GM04504 (cell line): ENCODE data around the gene PGBD1.
"Not testable (repeated sequence)": the region's sequence is repeated elsewhere in the genome, so short reads cannot be mapped to it uniquely, and the experiment has no call there.

Experiments
- DNase-seq: peaks from one replicate; pipeline ENCODE4 v3.0.0-alpha.2; 2012; ENCODE audit warnings: low read depth

Gene PGBD1

DNA sequence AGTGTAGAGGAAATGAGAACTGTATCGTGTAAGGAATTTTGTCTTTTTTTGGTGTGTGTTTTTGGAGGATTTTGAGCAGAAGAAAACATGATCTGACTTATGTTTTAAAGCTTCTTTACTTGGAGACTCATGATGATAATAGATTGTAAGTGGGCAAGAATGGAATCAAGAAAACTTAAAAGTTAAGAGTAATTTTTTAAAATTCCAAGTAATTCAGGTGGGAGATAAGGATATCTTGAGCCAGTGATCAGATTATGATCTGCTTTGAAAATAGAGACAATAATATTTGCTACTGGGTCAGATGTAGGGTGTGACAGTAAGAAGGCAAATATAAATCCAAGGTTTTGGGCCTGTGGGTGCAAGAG is 13.7 kb upstream of the PGBD1 start:
- DNase-seq, result no peak

DNA sequence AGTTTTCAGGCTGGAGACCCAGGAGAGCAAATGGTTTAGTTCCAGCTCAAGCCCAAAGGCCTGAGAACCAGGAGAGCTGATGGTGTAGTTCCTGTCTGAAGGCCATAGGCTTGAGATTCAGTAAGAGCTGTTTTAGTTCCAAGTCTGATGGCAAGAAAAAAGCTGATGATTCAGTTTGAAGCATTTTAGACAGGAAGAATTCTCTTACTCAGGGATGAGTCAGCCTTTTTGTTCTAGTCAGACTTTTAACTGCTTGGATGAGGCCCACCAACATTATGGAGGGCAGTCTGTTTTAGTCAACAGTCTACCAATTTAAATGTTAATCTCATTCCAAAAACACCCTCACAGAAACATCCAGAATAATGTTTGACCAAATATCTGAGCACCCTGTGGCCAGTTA is 11.9 kb upstream of the PGBD1 start:
- peak; percentile 72 for DNase-seq

DNA sequence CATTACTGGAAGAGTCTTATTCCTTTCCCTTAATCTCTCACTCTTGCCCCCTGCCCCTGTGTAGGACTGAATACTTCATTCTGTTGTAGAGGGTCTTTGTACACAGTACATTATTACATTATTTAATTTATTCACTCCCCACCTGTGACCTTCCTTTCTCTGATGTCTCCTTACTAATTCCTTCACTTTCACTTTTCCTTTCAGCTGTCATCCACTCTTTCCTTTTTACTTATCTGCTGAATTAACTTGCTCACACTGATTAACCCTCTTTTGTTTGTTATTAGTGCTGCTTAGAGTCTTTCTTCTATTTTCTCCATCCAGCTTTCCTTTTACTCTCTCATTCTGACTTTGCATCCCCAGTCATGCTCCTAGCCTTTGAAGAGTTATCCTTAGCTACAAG is 6.5 kb upstream of the PGBD1 start:
- DNase-seq, result no peak

DNA sequence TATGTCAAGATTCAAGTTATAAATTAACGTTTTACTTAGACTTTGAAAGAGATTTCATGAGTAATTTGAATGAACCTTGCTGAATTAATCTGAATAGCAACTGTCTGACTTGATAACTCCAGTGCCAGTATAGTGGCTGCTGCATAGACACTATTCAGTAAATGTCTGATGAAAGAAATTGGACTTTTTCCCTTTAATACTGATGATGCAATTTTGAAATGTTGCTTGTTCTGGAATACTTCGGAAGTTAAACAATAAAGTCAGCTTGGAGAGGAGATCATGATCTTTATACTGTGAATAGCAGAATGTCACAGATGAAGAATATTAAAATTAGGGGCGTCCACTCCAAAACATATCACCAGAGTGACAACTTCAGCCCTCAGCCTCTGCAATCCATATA is 3.6 kb upstream of the PGBD1 start:
- DNase-seq, result no peak

DNA sequence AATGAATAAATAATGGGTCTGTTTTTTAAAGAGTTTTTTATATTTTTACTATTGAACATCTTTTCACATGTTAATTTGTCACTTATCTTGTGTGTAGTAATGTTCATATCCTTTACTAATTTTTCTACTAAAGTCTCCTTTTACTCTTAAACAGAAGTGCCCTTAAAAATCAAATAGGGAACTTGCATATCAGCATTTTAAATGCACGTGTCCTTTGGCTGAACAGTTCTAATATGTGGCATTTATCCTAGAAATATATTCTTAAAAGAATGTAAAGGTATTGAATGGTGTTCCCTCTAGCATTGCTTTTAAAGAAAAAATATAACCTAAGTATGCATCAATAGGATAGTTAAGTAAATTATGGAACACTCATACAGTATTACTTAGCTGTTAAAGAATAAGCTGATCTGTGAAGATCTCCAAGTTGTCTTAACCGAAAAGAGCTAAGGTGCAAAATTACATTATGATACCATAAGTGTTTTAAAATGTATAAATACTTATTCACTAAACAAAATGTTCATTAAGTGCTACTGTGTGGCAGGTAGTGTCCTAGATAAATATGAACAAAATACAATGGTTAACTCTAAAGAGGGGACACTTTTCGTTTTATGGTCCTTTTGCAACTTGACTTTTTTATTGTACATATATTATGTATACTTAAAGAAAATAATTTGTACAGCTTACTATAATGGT is 631 bp upstream of the PGBD1 start:
- DNase-seq, result no peak

DNA sequence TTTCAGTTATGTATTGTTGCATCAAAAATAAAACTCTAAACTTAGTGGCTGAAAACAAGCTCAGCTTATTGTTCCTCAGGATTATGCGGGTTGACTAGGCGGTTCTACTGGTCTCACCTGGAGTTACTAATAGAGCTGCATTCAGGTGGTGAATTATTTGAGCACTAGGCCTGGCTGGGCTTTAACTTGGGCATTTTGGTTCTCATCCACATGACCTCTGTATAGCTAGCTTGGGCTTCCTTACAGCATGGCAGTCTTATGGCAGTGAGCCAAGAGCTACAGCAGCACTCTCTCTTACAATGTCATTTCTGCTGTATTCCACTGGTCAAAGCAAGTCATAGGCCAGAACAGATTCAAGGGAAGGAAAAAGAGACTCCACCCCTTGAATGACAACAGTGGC is 1.6 kb downstream of the PGBD1 start:
- DNase-seq, result no peak

DNA sequence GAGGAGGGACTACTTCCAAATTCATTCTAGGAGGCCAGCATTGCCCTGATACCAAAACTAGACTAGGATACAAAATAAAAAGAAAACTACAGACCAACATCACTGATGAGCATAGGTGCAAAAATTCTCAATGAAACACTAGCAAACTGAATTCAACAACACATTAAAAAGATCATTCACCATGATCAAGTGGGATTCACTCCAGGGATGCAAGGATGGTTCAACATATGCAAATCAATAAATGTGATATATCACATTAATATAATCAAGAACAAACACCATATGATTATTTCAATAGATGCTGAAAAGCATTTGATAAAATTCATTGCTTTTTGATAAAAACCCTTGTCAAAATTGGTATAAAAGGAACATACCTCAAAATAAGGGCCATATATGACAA is 10.2 kb downstream of the PGBD1 start:
- no peak for DNase-seq

DNA sequence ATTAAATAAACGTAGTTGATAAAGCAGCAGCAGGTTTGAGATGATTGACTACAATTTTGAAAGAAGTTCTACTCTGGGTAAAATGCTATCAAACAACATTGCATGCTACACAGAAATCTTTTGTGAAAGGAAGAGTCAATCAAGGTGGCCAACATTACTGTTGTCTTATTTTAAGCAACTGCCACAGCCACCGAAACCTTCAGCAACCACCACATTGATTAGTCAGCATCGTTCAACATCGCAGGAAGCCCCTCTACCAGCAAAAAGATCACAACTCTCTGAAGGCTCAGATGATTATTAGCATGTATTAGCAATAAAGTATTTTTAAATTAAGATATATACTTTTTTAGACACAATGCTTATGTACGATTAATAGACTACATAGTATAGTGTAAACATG is 14.0 kb downstream of the PGBD1 start:
- DNase-seq, result no peak

DNA sequence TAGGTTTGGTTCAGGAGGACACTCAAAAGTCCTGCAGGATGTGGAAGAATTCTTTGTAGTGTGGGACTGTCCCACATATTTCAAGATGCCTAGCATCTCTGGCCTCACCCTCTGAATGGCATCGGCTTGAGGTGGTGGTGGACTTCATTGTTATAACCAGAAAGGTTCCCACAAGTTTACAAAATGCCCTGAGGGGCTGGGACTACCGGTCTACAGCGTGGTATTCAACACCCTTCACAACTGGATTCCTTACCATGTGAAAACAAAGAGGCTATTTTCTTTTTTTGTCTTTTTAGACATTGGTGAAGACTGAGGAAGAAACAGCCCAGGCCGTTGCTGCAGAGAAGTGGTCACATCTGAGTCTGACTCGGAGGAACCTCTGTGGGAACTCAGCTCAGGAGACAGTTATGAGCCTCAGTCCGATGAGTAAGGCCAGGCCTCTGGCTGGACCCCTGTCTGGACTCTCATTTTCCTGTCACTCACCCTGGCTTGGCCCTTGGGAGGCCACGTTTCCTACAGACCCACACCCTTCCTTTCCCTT is 15.2 kb downstream of the PGBD1 start:
- no peak for DNase-seq

DNA sequence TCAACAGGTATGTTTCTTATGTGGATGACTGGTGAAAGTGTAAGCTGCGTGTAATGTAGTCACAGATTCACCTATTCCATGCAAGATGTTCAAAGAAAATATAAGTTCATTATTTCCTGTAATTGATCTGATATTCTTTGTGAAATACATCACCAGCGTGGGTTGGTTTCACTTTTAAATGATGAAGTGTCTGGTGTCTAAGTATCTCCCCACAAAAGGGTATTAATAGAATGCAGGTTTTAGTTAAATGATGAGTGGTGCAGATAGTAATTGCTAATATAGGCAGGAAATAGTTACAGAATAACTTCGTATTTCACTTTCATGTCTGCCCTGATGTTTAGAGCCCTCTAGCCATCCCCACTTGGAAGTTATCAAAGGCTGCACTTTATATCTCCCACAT is 22.2 kb downstream of the PGBD1 start:
- DNase-seq, result no peak

DNA sequence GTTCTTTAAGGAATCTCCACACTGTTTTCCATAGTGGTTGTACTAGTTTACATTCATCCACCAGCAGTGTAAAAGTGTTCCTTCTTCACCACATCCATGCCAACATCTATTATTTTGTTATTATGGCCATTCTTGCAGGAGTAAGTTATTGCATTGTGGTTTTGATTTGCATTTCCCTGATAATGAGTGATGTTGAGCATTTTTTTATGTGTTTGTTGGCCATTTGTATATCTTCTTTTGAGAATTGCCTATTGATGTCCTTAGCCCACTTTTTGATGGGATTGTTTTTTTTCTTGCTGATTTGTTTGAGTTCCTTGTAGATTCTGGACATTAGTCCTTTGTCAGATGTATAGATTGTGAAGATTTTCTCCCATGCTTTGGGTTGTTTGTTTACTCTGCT is 25.0 kb downstream of the PGBD1 start:
- DNase-seq, result not testable (repeated sequence)

DNA sequence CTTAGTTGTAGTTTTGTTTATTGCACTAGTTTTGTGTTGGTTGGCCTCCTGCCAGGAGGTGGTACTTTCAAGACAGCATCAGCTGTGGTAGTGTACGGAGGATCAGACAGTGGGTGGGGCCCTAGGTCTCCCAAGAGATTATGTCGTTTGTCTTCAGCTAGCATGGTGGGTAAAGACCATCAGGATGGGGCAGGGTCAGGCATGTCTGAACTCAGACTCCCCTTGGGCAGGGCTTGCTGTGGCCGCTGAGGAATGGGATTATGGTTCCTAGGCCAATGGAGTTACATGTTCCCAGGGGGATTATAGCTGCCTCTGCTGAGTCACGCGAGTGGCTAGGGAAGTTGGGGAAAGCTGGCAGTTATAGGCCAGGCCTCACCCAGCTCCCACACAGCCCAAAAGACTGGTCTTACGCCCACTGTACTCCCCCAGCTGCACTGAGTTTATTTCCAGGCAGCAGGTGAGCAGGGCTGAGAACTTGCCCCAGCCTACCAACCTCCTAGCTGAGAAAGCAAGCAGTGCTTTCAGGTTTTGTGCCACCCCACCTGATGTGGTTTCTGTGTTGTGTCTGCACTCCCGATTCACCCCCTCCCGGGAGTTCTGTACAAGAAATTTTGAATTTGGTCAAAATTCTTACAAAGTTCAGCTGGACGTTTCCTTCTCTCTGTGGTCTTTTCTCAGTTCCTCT is 29.9 kb downstream of the PGBD1 start:
- DNase-seq, result no peak

DNA sequence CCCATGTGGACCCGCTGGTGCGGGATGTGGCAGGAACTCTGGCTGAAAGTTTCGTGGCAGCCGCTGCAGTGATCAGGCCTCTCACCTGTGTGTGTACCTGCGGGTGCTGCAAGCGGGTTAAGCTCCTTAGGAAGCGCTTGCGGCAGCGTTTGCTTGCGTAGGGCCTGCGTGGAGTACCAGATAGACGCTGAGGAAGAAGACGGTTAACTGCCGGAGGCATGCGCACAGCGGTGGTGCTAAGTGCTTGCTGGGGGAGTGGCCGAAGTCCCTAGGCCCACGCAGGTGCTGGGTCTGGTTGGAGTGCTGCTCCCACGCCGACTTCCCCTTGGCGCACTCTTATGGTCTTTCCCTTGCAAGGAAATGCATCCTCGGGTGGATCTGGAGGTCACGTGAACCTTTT is 31.6 kb downstream of the PGBD1 start:
- DNase-seq, result no peak

DNA sequence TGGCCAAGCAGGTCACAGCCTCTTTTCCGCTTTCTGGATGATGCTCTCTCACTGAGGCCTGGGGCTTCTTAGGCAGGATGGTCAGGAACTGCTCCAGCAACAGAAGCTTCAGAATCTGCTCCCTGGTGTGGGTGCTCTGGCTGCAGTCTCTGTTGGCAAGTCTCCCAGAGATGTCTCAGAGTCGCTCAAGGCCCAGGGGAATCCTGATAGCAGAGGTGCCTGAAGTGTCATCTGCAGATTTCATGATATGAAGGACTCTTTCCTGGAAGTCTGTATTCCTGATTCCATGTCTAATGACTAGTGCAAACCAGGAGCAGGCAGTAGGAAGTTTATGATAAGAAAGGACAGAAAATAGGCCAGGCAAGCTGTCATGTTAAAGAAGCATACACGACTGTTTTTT is 34.3 kb downstream of the PGBD1 start:
- DNase-seq, result no peak

DNA sequence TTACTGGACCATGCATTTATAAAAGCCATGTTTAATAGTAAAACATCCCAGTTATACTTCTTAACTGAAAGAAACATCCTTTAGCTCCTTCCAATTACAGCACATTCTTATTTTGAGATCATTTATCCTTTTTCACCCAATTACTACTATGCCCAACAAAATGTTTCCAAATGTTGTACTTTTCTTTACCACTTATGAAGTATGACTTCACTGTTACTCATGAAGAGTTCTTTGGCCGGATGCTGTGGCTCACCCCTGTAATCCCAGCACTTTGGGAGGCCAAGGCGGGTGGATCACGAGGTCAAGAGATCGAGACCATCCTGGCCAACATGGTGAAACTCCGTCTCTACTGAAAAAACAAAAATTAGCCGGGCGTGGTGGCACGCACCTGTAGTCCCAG is 36.5 kb downstream of the PGBD1 start:
- not testable (repeated sequence) for DNase-seq

DNA sequence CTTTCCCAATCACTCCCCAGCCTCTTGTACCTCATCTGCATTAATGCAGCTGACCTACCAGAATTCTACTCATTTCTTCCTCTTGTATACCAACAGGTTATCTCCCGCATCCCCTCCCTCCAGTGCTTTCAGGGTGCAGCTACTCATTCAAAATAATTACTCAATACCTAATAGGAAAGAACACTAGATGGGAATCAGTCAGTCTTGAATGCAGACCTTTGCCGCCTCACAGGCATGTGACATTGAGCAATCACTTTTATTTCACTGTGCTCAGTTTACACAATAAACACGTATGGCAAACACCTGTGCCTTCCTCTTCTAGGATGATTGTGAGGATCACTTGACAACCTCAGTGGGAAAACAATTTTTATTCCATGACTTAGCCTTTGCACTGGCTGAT is 41.3 kb downstream of the PGBD1 start:
- DNase-seq, result no peak

DNA sequence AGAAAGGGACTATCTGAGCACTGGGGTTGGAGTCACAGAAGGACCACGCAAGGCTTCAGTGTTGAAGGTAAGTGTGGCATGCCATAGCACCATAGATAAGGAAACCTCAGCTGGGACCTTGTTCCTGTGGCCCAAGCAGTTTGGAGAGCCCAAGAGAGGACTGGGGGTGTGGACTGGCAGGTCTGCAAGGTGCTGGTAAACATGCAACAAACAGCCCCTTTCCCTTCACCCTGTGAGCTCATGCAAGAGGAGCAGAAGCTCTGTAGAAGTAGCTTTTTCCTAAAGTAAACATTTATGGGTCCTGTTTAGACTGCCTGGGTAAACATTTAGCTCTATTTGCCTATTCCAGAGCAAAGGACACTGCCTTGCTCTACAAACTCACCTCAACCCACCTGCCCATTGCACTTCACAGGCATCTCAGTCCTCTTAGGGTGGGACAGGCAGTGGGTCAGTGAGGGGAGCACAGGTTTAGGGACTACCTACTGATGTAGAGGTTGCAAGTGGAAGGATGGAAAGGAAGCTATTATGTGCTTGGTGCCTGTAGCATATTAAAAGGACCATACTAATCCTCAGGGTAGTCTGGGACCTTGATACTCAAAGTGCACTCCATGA is 42.5 kb downstream of the PGBD1 start:
- no peak for DNase-seq

DNA sequence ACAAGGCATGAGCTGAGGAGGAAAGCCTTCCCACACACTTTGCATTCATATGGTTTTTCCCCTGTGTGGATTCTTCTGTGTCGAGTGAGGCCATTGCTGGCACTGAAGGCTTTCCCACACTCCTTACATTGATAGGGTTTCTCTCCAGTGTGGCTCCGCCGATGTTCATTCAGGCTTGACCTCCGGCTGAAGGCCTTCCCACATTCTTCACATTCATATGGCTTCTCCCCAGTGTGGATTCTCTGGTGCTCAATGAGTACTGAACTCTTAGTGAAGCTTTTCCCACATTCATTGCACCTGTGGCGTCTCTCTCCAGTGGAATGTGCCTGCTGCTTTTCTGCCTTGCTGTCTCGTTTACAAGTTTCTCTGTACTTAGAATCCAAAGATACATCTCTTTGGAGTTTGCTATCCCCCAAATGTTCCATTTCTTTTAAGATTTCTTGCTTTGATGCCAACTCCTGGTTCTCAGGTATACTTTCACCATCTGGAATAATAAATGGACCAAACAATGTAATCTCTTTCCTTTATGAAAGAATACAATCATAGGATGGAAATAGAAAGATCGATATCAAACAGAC is 45.1 kb downstream of the PGBD1 start:
- DNase-seq, result no peak

DNA sequence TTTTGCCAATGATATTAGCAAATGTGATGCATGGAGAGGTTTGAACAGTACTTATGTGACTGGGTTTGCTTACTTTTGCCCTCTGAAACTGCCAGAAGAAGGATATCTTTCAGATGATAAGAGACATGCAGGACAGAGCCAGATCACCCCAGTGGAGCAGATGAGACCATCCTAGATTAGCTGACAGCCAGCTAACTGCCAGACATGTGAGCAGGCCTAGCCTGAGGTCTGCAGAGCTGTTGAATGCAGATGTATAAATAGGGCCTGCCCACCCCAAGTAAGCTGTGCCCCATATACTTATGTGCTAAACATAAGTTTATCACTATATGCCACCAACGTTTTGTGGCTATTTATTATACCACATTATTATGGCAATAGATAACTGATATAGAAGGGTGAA is 48.7 kb downstream of the PGBD1 start:
- no peak for DNase-seq

DNA sequence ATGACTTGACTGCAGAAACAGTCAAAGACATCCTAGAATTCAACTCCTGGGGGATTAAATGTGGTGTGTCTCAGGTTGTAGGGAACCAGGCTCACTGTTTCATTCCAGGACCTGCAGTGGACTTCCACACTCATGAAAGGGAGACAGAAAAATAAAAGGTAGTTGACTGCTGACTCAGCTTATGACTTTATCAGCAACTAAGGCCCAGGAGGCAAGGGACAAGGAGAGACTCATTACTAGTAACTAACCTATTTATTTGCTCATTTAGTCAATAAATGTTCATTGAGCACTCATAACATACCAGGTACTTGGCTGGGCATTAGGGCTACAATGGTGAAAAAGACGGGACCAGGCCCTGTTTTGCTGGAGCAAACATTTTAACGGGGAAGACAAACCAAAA is 51.7 kb downstream of the PGBD1 start:
- DNase-seq, result no peak

DNA sequence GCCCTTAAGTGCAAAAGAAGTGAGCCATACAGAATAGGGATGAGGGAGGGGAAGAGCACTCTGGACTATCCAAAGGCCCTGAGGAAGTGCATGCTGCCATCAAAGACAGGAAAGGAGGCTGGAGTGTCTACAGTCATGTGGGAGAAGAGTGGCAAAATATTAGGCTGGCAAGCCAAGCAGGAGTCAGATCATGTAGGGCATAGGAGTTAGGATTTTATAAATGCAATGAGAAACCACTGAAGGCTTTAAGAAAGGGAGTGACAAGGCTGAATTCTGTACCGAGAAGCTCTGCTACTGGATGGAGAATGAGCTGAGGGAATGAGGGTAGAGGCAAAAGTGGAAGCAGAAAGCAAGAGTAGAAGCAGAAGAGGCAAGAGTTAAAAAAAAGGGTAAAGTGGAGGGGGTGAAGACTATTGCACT is 52.2 kb downstream of the PGBD1 start:
- no peak for DNase-seq

DNA sequence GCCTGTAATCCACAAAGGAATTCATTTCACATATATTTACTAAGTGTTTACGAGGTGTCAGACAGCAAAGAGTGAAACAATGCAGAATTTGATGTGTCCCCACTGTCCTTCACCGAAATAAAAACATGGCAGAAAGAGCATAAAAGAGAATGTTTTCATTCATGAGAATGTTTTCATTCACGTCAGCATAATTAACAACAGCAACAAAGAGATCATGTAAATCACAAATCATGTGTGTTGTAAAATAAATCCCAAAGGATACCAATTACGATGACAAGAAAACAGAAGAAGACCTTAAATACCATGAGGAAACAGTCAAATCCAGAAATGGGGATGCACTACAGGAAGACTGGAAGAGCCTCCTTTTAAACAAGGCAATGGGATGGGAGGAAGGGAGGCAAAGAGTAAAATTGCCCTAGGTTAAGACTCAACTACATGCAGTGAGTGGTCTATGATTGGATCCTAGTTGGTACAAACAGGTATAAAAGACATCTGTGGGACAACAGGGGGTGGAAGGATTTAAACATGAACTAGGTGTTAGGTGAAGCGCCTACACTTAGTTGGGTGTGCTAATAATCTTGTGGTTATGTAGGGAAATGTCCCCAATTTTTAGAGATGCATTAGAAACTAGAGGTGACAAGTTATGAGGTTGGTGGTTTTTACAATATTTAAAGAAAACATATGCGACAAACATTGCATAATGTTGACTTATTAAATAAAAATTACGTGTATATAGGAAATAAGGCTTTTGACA is 53.1 kb downstream of the PGBD1 start:
- no peak for DNase-seq
